ENCODE data around the gene PPIP5K2. TPM values are rescaled to one million over a fixed set of nuclear protein-coding genes. Genes with fewer than 3 reads are reported as not detected.
A peak's percentile ranks its signal among the peaks of the same experiment; 100 is the strongest.

PPIP5K2 gene
- total RNA-seq, 1 experiment from 2014 or later, result 35.5 TPM

GRCh38 chr5:103255691-103256090 lies 135.6 kb downstream of the PPIP5K2 start:
- CTCF ChIA-PET, result no interaction called here
- POLR2A ChIA-PET (ENCODE audit: unreplicated experiment), result no interaction called here
- no peak for DNase-seq
- Histone ChIP-seq H3K4me2 (no peak overlapping the region), H4K20me1 (ENCODE audit: insufficient read depth) (no peaks in the 10 kb centered on the region), H3K4me1 (replicated peaks; ENCODE audit: insufficient read depth) (peaks cover 6% of the 10 kb centered on the region), H3K79me2 (ENCODE audit: low read depth) (peaks cover 16% of the 10 kb centered on the region), H3K4me3 (no peak overlapping the region), H3K27ac (no peak overlapping the region), H2AFZ (no peak overlapping the region), H3K9me2 (ENCODE audit: insufficient read depth) (no peaks in the 10 kb centered on the region), H3K27me3 (ENCODE audit: insufficient read depth, low read depth) (no peaks in the 10 kb centered on the region), H3K36me3 (ENCODE audit: low read depth) (no peaks in the 10 kb centered on the region), H3K9me3 (ENCODE audit: insufficient read depth, low read depth) (no peaks in the 10 kb centered on the region), H3F3A (ENCODE audit: insufficient read depth, low read depth) (no peaks in the 10 kb centered on the region)
- intact Hi-C loops (cut with micrococcal nuclease; ENCODE audit: unreplicated experiment), result no loop called here
- TF ChIP-seq EZH2 (IDR thresholded peaks at IDR 0.05; ENCODE audit: low read depth) (no peak), CTCF (conservative IDR thresholded peaks at IDR 0.05) (no peak)
- no TSS peak for BruUV-seq (replicated peaks)

GRCh38 chr5:103256178-103256577 lies 136.1 kb downstream of the PPIP5K2 start:
- no TSS peak for BruUV-seq (replicated peaks)
- POLR2A ChIA-PET (ENCODE audit: unreplicated experiment), result no interaction called here
- intact Hi-C loops (cut with micrococcal nuclease; ENCODE audit: unreplicated experiment), result no loop called here

DNA sequence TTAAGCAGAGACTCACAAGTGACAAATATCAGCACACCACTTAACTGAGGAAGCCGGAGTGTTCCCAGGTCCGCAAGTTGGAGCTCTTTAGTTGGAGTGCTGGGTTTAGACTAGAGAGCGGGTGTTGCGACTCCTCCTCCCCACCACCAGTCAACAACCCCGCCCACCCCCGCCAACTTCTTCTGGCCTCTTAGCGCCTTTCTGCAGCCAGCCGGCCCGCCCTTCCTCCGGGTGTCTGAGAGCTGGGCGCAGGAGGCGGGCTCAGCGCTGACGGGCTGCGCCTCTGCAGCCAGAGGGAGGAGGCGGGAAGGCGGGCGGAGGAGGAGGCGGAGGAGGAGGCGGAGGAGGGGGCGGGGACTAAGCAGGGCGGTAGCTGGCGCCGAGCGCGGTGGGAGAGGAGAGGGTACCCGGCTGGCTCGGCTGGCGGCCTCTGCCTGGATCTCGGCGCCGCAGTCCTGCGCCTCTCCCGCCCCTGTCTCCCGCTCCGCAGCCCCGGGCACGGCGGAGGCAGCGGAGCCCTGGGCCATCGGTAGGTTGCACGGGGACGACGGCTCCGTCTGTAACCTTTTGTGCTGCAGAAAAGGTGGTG lies 138.4 kb downstream of the PPIP5K2 start, which contains the start of gene MACIR:
MACIR (plus strand) TSS at position 396 of the 589 bp plus-strand sequence. CDS start 17,157 bp downstream, outside the sequence.
- TF ChIP-seq CTCF (conservative IDR thresholded peaks at IDR 0.05) (no peak), EZH2 (IDR thresholded peaks at IDR 0.05; ENCODE audit: low read depth) (no peak)
- BruUV-seq (replicated peaks), result no TSS peak
- H3K4me1 ChIP-seq (replicated peaks; ENCODE audit: insufficient read depth), result peaks cover 34% of the 10 kb centered on the region
- peak within 1 kb of the TSS; percentile 85 for H3K4me2 ChIP-seq
- peak; percentile 93 to 97 for DNase-seq
- H3K27ac ChIP-seq, result peak within 1 kb of the TSS; percentile 73
- peaks cover 43% of the 10 kb centered on the region for H3K79me2 ChIP-seq (ENCODE audit: low read depth)
- H2AFZ ChIP-seq, result peak within 1 kb of the TSS; percentile 88
- peak within 1 kb of the TSS; percentile 90 for H3K4me3 ChIP-seq
- H3K27me3 ChIP-seq (ENCODE audit: insufficient read depth, low read depth), result no peaks in the 10 kb centered on the region
- H4K20me1 ChIP-seq (ENCODE audit: insufficient read depth), result no peaks in the 10 kb centered on the region
- no peaks in the 10 kb centered on the region for H3F3A ChIP-seq (ENCODE audit: insufficient read depth, low read depth)
- H3K36me3 ChIP-seq (ENCODE audit: low read depth), result peaks cover 3% of the 10 kb centered on the region; the same call in 1 of the 2 replicates
- 0 out of 2 replicates have a peak, but pooled peaks cover 3% of the 10 kb centered on the region for H3K9me3 ChIP-seq (ENCODE audit: insufficient read depth, low read depth)
- no peaks in the 10 kb centered on the region for H3K9me2 ChIP-seq (ENCODE audit: insufficient read depth)
- intact Hi-C loops (cut with micrococcal nuclease; ENCODE audit: unreplicated experiment), result loop anchor here (1.0 kb wide), 2 partner anchors 138 to 217 kb away; partner anchors contain the start of genes GIN1 and PPIP5K2
- ChIA-PET CTCF (interaction anchor here (0.6 to 1.0 kb wide), 5 partner anchors 189 to 1911 kb away, joined by 3 to 14 read pairs (median 4); no protein-coding TSS in a partner anchor), POLR2A (ENCODE audit: unreplicated experiment) (interaction anchor here (0.5 to 0.8 kb wide), 15 partner anchors 8 to 503 kb away, joined by 3 to 29 read pairs (median 6); partner anchors contain the start of gene GIN1)

More at GRCh38 chr5:103256178-103256577, 136.1 kb downstream of the PPIP5K2 start:
- Histone ChIP-seq H3K36me3 (ENCODE audit: low read depth) (no peaks in the 10 kb centered on the region), H3K27me3 (ENCODE audit: insufficient read depth, low read depth) (no peaks in the 10 kb centered on the region), H3K4me1 (replicated peaks; ENCODE audit: insufficient read depth) (peaks cover 11% of the 10 kb centered on the region), H2AFZ (no peak overlapping the region), H3K27ac (no peak overlapping the region), H4K20me1 (ENCODE audit: insufficient read depth) (no peaks in the 10 kb centered on the region), H3K4me3 (no peak overlapping the region), H3K79me2 (ENCODE audit: low read depth) (peaks cover 20% of the 10 kb centered on the region), H3K9me2 (ENCODE audit: insufficient read depth) (no peaks in the 10 kb centered on the region), H3F3A (ENCODE audit: insufficient read depth, low read depth) (no peaks in the 10 kb centered on the region), H3K9me3 (ENCODE audit: insufficient read depth, low read depth) (no peaks in the 10 kb centered on the region), H3K4me2 (no peak overlapping the region)
- no peak for DNase-seq
- CTCF ChIA-PET, result interaction anchor here (0.6 kb wide), 1 partner anchor 446 kb away, joined by 3 read pairs; no protein-coding TSS in a partner anchor
- TF ChIP-seq CTCF (conservative IDR thresholded peaks at IDR 0.05) (no peak; the same call in 1 of the 2 replicates), EZH2 (IDR thresholded peaks at IDR 0.05; ENCODE audit: low read depth) (no peak)

Measured in PC-9 (cell line).